Inferior parietal cortex (tissue), 1 donor: Measurements from ENCODE around the gene IRF5.
"Not testable (repeated sequence)": the region's sequence is repeated elsewhere in the genome, so short reads cannot be mapped to it uniquely, and the experiment has no call there.

Source experiments
- DNase-seq: peaks from one replicate; pipeline ENCODE4 v3.0.0-alpha.2; 2016; ENCODE audit errors: extremely low spot score

IRF5 gene

DNA sequence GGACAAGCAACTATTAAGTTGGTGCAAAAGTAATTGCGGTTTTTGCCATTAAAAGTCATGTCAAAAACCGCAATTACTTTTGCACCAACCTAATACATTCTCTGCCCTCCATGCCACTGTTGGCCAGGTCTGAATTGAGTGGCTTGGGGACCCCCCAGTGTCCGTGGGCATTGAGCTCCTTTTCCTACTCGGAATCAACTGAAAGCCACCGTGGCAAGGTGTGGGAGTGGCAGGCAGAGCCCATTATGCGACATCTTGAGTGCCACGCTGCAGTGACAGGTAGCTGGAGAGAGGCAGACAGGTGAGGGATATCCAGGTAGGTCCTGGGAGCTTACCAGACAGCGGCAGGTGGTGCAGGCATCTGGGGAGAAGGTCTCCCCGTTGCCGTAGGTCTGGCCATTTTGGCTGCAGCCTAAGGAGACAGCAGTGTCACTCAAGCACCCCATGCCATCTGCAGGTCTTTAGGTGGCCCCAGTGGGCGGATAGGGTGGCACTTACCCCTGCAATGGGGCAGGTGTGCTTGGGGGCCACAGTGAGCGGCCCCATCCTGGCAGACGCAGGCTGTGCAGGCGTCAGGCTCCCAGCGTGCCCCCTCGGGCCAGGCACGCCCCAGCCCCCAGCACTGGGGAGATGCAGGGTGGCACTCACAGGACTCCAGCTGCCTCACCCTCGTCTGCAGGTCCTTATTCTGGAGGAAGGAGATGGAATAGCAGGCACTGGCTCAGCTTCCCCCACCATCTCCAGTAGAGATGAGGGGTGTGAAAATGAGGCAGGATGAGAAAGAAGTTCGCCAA, 30.8 kb upstream of the IRF5 start:
- DNase-seq = no peak

DNA sequence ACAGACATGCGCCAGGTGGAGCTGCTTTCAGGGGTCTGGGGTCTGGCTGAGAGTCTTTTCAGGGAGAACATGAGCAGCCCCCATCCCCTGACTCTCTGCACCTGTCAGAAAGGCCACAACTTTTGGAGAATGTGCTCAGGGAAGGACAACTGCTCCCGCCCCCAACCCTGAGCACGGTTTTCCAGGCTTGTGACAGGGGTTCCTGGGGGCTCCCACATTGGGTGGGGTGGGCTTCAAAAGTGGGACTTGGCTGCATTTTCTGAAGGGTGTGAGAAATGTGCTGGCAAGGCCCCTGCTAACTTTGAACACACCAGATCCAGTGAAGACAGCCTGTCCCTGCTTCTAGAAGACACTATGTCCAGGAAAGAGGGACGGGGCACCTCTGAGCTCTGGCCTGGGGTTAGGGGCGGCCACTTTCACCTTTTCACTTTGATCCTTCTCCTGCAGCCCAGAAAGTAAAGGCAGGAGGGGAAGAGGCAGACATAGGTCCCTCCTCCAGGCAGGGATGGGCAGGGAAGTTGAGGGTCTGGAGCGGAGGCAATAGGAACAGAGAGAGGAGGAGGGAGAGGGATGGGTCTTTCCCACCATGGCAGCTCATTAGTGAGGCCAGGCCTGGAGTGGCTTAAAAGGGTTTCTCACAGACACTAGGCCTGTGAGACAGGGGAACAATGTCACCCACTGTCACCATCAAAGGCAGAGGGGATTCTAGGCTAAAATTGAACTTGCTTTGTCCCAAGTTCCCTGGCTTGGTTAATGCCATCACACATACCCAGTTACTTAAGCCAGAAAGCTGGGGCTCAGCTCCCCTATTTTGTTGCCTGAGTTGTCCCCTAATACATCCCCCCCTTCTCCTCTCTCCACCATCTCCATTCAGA, 28.7 kb upstream of the IRF5 start:
- DNase-seq = no peak

DNA sequence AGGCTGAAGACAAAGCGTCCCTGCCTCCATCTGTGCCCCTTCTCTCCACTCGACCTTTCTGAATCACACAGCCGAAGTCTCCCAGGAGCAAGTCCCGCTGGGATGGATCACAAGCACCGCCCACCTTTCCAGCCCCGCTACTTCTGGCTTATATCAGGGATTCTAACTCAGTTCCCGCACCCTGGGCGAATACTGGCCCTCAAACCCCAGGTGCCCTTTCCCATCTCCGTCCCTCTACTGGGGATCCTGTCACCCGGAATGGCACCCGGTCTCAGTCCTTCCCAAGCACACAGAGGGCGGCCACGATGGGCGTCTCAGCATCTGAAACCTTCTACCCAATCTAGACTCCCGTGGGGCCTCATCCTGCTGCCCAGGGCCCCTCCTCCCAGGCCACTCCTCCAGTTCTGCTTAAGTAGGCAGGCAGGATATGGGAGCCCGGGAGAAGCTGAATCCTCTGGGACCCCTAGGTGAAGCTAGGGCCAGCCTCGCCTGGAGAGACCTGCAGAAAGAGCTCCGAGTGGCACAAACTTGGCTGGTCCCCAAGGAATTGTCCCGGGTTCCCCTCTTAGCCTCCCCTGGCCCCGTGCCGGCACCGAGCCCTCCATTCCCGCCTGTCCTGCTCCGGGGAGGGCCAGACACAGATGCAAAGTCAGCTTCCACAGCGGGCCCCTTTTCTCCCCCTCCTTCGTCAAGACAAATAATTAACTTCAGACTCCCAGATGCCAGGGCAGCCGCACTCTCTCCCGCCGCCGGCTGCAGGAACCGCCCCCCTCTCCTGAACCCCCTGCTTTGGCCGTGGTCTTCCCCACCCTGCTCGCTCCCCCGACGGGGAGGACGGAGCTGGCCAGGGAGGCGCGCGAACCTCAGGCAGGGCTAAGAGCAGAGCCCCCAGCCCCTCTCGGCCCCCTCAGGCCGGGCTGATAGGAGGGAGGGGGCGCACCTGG, 27.8 kb upstream of the IRF5 start:
- DNase-seq = no peak

DNA sequence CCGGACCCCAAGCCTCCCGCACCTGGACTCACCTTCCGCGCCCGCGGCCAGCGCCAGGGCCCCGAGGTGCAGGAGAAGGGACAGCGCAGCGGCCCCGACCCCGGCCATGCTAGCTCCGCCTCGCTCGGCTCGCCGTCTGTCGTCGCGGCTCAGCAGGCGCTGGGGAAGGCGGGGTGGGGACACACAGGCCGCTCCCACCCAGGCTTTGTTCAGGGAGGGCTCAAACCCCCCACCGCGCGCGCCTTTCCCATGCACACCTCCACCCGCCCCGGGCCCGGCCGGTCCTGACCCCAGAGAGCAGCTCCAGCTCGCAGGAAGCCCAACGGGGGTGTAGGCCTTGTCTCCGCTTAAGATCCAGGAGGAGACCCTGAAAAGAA, 27.2 kb upstream of the IRF5 start, which contains the start of gene KCP:
Gene KCP, minus strand, starts transcription at position 141 of the 377 bp plus-strand sequence. Its CDS starts 33 bp downstream, at position 108.
- no peak for DNase-seq

DNA sequence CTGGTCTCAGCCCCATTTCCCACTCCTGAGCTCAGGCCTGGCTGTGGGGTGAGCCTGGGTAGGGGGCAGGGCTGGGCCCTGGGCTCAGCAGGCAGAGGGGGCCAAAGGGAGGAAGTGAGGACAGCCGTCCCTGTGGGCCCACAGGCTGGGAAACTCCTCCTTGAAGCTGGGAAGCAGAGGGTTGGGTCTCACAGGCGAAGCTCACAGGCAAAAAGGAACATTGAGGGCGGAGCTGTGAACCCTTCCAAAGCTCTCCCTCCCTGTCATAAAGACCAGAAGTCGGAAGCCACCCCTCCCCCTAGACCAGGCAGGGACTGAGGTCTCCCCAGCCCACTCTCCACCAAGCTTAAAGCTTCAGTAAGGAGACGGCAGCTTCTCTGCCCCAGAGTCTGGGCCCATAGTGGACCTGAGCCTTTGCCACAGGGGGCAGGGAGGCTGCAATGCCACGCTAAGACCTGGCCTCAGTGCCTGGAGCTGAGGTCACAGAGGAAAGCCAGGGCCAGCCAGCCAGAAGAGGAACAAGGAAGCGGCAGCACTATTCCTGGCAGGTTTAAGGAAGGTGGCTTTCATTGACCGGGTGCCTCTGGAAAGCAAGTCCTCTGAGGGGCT, 26.2 kb upstream of the IRF5 start:
- no peak for DNase-seq

DNA sequence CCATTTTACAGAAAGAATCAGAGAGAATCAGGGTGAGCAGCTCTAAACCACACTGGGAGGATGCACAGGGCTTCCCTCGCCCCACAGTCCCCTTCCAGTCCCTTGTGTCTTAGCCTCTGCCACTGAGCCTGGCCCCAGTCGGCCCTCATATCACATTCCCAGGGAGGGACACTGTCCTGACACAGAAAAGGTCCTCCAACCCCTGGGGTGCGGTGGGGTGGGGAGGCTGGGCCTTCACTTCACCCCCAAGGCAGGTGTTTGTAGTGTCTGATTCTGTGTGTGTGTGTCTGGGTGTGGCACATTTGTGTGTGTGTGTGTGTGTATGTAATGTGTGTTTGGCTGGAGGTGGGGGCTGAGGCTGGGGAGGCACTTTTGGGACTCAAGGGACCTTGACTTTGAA, 25.4 kb upstream of the IRF5 start:
- no peak for DNase-seq

DNA sequence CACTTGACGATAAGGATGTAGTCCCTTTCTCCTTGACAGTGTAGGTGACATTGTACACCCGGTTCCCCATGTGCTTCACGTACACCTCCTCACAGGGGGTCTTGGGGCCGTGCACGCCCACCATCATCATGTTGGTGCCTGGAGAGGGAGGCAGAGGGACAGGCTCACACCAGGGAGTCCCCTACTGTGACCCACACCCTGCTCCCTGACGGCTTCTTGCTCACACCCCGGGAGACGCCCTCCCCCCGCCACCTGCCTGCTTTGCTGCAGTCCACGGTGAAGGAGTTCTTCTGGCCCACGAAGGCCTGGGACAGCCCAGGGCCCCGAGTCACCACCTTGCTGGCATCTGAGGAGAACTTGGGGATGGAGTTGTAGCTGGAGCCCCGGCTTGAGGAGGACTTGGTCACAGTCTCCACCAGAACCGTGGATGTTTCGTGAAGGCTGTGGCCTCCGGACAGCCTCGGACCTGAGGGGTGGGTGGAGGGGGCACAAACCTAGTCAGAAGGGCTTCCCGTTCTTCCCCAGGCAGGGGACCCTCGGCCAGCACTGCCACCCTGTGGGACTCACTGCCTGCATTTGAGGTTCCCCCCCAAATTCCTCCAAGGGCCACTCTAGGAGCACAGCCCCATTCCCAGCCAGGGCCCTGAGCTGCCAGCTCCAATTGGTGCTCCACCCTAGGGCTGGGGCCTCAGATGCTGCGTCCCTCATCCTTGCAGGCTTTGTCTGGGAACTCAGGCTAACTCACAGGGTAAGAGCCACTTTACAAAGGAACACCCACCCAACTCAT, 24.8 kb upstream of the IRF5 start:
- DNase-seq = not testable (repeated sequence)

DNA sequence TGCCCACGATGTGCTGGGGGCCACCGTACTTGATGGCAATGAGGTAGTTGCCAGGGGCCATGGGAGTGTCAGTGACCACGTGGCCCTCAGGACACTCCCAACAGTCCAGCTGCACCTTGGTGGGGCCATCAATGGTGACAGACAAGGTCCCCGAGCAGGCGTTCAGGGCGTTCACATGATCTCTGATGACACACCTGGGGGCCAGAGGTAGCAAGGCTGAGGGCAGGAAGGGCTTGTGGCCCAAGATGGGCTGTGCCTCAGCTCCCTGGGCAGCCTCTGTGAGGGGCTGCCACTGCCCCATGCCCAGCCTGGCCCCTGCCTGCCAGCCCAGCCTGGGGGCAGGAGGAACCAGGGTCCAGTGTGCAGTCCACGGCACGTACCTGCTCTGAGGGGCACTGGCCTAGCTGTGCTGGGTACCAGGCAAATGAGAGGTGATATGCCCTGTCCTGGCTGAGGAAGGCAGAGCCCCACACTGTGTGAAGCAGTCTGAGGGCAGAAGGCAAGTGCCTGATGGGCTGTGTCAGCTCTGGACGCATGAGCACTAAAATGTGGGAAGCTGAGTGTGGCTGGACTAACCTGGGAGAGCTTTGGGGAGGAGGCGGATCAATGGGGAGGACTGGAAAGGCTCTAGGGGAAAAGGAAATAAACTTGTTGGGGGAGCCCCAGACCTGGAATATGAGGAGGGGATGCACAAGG, 23.7 kb upstream of the IRF5 start:
- no peak for DNase-seq

DNA sequence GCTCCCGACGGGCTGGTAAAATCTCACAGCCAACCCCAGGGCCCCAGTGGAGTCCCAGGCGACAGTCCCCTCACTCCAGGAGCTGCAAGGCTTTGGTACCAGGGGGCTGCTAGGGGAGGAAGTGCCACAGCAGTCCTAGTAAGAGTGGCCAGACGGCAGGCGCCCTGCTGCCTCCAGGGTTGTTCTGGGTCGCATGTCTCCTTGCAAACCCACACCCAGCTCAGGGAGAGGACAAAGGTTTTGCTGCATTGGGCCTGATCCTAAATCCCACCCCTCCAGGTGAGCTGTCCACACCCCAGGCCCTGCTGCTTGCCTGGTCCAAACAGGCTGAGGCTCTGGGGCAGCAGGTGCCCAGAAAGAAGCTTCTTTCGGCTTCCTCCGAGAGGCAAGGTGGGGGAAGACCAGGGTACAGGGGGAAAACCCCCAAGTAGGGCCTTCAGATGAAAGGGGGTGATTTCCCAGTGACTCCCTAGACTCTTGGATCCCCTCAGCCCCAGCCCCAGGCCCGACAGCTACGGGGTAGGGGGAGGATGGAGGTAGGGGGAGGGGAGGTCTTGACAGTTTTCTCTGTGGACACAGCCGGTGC, 23.1 kb upstream of the IRF5 start:
- DNase-seq = no peak

DNA sequence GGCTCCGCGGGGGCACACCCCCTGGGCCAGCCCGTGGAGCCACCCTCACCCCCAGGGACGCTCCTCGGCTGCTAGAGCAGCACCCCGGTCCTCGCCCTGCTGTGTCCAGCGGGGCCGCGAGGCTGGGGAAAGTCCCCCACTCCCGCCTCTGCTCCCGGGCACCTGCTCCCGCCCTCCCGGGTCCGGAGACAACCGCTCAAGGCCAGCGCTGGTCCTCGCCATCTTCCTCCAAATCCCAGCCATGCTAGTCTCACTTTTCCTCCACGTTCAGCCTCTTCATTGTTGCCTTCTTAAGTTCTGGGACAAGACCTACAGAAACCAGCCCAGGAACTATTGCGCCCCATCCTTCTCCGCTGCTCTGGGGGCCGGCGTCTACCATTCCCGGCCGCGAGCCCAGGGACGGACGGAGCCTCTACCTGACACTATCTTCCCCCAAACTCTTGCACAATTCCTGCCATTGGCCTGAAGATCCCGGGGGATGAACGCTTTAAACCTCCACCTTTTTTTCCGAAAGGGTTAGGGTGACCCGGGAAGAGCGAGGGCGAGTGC, 22.4 kb upstream of the IRF5 start:
- no peak for DNase-seq

DNA sequence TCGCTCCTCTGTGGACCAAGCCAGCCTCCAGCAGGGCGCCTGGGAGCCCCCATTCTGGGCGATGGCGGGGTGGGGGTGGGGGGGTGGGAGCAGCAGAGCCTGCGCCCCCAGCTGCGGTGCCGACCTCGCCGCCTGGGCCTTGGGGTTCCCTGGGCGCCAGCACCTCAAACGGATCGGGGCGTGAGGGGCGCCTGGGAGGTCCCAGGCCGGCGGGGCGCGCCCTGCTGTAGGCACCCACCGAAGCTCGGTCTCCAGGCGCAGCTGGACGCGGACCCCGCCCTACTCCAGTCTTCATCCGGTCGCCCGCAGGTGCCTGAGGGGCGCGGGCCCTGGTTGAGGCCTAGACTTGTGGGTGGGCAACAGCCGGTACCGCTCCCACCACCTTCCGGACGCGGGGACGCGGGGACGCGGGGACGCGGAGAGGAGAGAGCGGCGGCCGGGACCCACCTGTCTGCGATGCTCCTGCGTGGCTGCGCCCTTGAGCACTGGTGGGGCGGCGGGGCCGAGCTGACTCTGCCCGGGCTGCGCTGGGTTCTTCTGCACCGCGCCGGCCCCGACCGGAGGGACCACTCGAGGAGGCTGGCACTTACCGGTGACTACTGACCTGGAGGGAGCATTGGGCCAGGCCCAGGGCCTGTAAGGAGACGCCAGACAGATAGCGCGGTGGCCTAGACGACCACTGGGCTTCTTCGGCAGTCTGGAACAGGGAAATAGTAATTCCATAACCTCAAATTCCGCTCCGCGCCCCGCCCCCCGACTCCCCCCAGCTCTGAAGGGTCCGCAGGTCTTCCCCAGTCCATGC, 21.7 kb upstream of the IRF5 start:
- DNase-seq = no peak

DNA sequence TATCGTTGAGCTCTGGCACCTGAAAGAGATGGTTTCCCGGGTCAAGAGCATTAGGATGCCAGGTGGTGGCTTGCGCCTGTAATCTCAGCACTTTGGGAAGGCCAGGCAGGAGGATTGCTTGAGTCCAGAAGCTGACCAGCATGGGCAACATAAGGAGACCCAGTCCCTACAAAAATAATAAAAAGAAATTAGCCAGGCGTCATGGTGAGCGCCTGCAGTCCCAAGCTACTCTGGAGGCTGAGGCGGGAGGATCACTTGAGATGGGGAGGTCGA, 21.1 kb upstream of the IRF5 start:
- DNase-seq = no peak

DNA sequence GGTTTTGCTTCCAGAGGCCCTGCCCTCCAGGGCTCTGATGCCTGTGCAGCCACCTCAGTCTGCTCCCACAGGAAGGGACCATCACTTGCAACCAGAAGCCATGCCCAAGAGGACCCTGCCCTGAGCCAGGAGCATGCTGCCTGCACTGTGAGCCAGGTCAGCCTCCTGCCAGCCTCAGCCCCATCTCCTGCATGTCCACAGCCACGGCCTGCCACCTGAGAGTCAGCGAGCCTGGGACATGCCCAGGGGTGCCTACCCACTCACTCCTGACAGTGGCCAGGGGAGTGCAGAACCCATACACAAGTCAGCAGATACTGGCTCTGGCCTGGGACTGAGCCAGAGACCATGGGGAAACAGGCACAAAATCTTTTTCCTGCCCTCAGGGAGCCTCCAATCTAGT, 20.6 kb upstream of the IRF5 start:
- no peak for DNase-seq

DNA sequence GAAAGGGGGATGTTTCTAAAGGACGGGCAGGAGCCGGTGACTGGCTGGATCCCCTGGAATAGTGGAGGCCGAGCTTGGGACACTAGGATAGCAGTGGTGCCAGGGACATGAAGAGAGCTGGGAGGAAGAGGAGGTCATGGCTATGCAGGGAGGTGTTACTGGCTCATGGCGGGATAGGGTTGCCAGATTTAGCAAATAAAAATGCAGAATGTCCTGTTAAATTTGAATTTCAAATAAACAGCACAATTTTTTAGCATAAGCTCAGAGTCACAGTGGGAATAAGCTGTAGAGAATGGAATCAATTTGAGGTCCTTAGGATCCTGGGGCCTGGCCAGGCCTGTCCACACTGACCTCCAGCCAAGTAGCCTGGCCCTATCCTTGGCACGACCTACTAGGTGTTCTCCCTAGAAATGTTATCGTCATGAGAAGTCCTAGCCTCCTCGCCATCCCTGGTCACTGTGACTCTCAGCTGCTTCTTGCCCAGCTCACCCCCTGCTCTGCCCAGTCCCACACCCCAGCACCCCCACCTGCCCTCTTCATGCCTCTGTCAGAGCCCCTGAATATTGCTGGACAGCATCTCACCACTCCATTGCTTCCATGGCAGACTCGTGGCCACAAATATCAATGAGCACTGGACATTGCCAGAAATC, 19.6 kb upstream of the IRF5 start:
- no peak for DNase-seq

DNA sequence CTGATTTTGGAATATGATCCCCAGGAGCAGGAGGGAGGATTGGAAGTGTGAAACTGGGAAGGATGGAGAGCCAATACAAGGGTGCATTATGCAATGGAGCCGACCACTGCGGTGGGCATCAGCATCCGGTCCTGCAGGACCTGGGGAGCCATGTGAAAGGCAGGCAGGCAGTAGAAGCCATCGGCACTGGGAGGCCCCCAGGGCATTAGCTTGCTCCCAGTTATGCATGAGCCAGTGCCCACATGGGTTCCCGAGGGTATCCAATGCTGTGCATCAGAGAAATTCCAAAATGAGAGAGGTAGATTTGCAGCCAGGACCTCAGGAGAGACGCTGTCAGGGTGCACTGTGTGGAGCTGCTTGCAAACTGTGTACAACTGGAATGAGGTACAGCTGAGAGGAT, 18.5 kb upstream of the IRF5 start:
- no peak for DNase-seq

DNA sequence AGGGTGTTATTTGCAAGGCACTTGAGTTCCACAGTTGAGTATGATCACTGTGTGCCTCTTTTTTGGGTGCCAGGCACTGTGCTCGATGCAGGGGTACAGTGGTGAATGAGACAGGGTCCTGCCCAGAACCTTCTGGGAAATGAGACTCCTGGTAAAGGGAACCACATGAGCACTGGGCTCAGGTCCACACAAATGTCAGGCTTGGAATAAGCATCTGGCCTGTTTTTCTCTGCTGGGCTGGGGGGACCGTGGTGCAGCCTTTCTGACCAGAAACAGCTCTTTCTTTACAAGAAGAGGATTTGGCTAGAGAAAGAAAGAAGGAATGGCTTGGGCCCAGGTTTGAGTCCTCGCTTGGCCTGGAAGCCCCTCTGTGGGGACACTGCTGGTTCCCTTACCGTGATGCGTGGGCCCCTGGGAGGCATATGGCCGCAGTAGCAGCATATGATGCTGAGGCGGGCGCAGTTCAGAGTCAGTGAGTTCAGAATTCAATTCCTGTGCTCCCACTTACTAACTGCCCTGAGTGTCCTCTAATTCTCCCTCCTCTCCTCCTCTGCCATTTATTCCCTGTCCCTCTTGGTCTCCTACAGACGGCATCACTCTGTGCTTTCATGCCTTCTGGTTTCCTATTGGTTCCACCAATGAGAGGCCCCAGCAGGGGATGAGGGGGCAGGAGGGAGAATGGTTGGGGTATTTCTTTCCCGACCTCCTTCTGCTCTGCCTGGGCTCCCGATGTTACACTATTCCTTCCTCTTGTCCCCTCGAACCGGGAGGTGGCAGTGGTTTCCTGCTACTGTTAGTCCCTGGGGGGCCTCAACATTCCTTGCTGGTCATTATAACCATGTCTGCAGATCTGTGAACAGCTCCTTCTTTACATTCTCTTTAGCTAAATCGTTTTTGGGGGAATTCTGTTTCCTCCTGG, 17.6 kb upstream of the IRF5 start:
- no peak for DNase-seq

DNA sequence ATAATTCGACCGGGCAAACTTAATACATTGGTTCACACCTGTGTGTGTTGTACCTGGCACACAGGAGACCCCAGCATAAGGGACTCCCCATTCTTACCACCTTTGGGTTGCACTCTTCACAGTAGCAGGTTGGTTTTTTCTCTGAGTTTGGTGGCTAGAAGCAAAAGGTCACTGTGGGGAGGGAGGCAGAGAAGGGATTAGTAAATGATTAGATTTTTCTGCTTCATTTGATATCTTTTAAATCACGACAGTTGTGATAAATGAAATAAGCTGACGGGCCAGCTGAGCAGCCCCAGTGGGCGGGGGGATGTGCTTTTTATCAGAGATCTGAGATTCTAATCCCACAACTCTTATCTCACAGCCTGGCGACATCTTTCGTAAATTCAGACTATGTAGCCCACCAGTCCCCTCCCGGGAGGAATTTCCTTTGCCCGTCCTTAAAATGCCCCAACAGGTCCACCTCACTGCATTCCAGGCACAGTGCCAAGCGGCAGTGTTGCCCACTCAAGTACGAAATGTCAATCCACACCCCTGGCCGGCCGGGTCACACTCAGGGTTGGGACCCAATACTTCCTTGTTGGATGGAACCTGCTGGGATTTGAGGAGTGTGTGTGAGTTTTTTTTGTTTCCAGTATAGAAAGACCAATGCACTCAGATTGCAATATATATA, 16.7 kb upstream of the IRF5 start:
- no peak for DNase-seq
